Effector memory CD4-positive, alpha-beta T cell (primary cell): ENCODE results near the gene SAMD4B.
"Not testable (repeated sequence)": the region's sequence is repeated elsewhere in the genome, so short reads cannot be mapped to it uniquely, and the experiment has no call there.

Experiments
- DNase-seq, 3 donors: peaks; one replicate each; pipeline ENCODE4 v3.0.0-alpha.2; 2020
- H3K27ac ChIP-seq: 2 replicates; pipeline ENCODE4 v1.7.0; 2013; ENCODE audit warnings: mild to moderate bottlenecking, low read length, moderate library complexity; ENCODE audit not compliant: insufficient read depth, poor library complexity, severe bottlenecking
- H3K27me3 ChIP-seq: replicated peaks from 2 replicates; pipeline ENCODE4 v1.7.0; 2013; ENCODE audit warnings: mild to moderate bottlenecking, low read length; ENCODE audit not compliant: insufficient read depth, control insufficient read depth, poor library complexity, severe bottlenecking
- H3K36me3 ChIP-seq: 2 replicates; pipeline ENCODE4 v1.7.0; 2013; ENCODE audit warnings: mild to moderate bottlenecking, low read length, moderate library complexity; ENCODE audit not compliant: control insufficient read depth, insufficient read depth
- H3K4me1 ChIP-seq: 2 replicates; pipeline ENCODE4 v1.7.0; 2013; ENCODE audit warnings: low read length, mild to moderate bottlenecking; ENCODE audit not compliant: control insufficient read depth, insufficient read depth, poor library complexity, severe bottlenecking
- H3K4me3 ChIP-seq: 2 replicates; pipeline ENCODE4 v1.7.0; 2013; ENCODE audit warnings: low read length, low read depth, mild to moderate bottlenecking; ENCODE audit not compliant: insufficient read depth, poor library complexity, severe bottlenecking
- H3K9me3 ChIP-seq: 2 replicates; pipeline ENCODE4 v1.7.0; 2013; ENCODE audit warnings: mild to moderate bottlenecking, low read length, moderate library complexity; ENCODE audit not compliant: control insufficient read depth

SAMD4B gene

GRCh38 chr19:39321117-39321831, 20.9 kb upstream of the SAMD4B start:
- no peak for DNase-seq
- Histone ChIP-seq H3K27me3 (no peaks in the 10 kb centered on the region), H3K27ac (peak overlapping the region; percentile 39), H3K4me1 (peaks cover 13% of the 10 kb centered on the region), H3K4me3 (no peak overlapping the region), H3K36me3 (no peaks in the 10 kb centered on the region), H3K9me3 (no peaks in the 10 kb centered on the region)

- peaks cover 1% of the 10 kb centered on the region for H3K36me3 ChIP-seq
- H3K4me3 ChIP-seq = no peak overlapping the region
- no peak overlapping the region for H3K27ac ChIP-seq
- no peak for DNase-seq
- H3K27me3 ChIP-seq = no peaks in the 10 kb centered on the region
- peaks cover 13% of the 10 kb centered on the region for H3K4me1 ChIP-seq
- no peaks in the 10 kb centered on the region for H3K9me3 ChIP-seq
These were observed 20.4 kb upstream of the SAMD4B start for GRCh38 chr19:39321832-39322176.

GRCh38 chr19:39324242-39324842, 17.9 kb upstream of the SAMD4B start:
- DNase-seq = no peak
- peaks cover 26% of the 10 kb centered on the region for H3K36me3 ChIP-seq
- H3K9me3 ChIP-seq = no peaks in the 10 kb centered on the region
- H3K4me3 ChIP-seq = no peak overlapping the region
- peaks cover 18% of the 10 kb centered on the region for H3K4me1 ChIP-seq
- H3K27me3 ChIP-seq = no peaks in the 10 kb centered on the region
- H3K27ac ChIP-seq = no peak overlapping the region

- Histone ChIP-seq H3K27ac (peak overlapping the region; percentile 24), H3K27me3 (no peaks in the 10 kb centered on the region), H3K9me3 (no peaks in the 10 kb centered on the region), H3K4me1 (peaks cover 10% of the 10 kb centered on the region), H3K4me3 (no peak overlapping the region), H3K36me3 (peaks cover 40% of the 10 kb centered on the region)
- DNase-seq = no peak
These were observed 16.2 kb upstream of the SAMD4B start for GRCh38 chr19:39325778-39326665.

GRCh38 chr19:39327363-39328045, 14.7 kb upstream of the SAMD4B start:
- peaks cover 12% of the 10 kb centered on the region for H3K4me1 ChIP-seq
- H3K27me3 ChIP-seq = no peaks in the 10 kb centered on the region
- H3K27ac ChIP-seq = no peak overlapping the region
- no peak overlapping the region for H3K4me3 ChIP-seq
- DNase-seq = no peak
- peaks cover 44% of the 10 kb centered on the region for H3K36me3 ChIP-seq
- H3K9me3 ChIP-seq = no peaks in the 10 kb centered on the region

- H3K4me3 ChIP-seq = no peak overlapping the region
- H3K27me3 ChIP-seq = no peaks in the 10 kb centered on the region
- no peaks in the 10 kb centered on the region for H3K9me3 ChIP-seq
- peaks cover 13% of the 10 kb centered on the region for H3K4me1 ChIP-seq
- peak; percentile 63 to 76 (median 67) for DNase-seq
- H3K27ac ChIP-seq = no peak overlapping the region
- peaks cover 44% of the 10 kb centered on the region for H3K36me3 ChIP-seq
These were observed 14.0 kb upstream of the SAMD4B start for GRCh38 chr19:39328046-39328705.

GRCh38 chr19:39329948-39330347, 12.3 kb upstream of the SAMD4B start:
- H3K9me3 ChIP-seq = no peaks in the 10 kb centered on the region
- no peak for DNase-seq
- peaks cover 44% of the 10 kb centered on the region for H3K36me3 ChIP-seq
- H3K27me3 ChIP-seq = no peaks in the 10 kb centered on the region
- peaks cover 16% of the 10 kb centered on the region for H3K4me1 ChIP-seq
- no peak overlapping the region for H3K4me3 ChIP-seq
- H3K27ac ChIP-seq = no peak overlapping the region

GRCh38 chr19:39332293-39332692, 9.9 kb upstream of the SAMD4B start:
- Histone ChIP-seq H3K27me3 (no peaks in the 10 kb centered on the region), H3K27ac (no peak overlapping the region), H3K9me3 (no peaks in the 10 kb centered on the region), H3K36me3 (peaks cover 38% of the 10 kb centered on the region), H3K4me3 (no peak overlapping the region), H3K4me1 (peaks cover 22% of the 10 kb centered on the region)
- DNase-seq = no peak

- H3K27me3 ChIP-seq, H3K4me3 ChIP-seq, DNase-seq, H3K27ac ChIP-seq, H3K9me3 ChIP-seq: not testable (repeated sequence)
- peaks cover 33% of the 10 kb centered on the region for H3K36me3 ChIP-seq
- peaks cover 20% of the 10 kb centered on the region for H3K4me1 ChIP-seq
These were observed 9.5 kb upstream of the SAMD4B start for GRCh38 chr19:39332738-39333137.
